ENCODE results near the gene RBM25. TPM values are rescaled to one million over a fixed set of nuclear protein-coding genes. Genes with fewer than 3 reads are reported as not detected.

Gene RBM25
- total and polyA plus RNA-seq, 12 donors: 14.7 to 95.4 (median 48.7) TPM

DNA sequence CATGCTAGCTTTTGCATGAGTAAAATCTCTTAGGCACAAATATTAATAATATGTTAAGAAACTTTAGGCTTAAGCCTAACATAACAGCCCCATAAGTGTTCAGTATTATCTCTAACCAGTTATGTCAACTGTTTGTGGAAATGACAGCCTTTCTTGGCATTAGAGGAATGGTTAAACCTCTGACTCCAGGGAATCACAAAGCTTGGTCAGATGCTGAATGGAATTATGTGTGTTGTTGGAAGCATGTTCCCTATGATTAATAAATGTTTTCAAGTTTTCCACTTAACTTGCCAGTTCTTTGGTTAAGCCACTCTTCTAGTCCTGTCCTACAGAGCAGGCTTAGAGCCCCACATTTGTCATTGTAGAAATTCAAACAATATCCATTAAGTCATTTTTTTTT lies 94.9 kb downstream of the RBM25 start:
- H3K4me3 ChIP-seq: no peak overlapping the region
- H3K9me3 ChIP-seq (replicated peaks in 1 of 3): no peaks in the 10 kb centered on the region
- DNase-seq: no peak
- intact Hi-C loops (cut with DNase I): no loop called here
- TF ChIP-seq, protein P1, sequence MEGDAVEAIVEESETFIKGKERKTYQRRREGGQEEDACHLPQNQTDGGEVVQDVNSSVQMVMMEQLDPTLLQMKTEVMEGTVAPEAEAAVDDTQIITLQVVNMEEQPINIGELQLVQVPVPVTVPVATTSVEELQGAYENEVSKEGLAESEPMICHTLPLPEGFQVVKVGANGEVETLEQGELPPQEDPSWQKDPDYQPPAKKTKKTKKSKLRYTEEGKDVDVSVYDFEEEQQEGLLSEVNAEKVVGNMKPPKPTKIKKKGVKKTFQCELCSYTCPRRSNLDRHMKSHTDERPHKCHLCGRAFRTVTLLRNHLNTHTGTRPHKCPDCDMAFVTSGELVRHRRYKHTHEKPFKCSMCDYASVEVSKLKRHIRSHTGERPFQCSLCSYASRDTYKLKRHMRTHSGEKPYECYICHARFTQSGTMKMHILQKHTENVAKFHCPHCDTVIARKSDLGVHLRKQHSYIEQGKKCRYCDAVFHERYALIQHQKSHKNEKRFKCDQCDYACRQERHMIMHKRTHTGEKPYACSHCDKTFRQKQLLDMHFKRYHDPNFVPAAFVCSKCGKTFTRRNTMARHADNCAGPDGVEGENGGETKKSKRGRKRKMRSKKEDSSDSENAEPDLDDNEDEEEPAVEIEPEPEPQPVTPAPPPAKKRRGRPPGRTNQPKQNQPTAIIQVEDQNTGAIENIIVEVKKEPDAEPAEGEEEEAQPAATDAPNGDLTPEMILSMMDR (IDR thresholded peaks at IDR 0.05): no peak
- TF ChIP-seq POLR2A (IDR thresholded peaks at IDR 0.05): no peak
- H3K27ac ChIP-seq: no peak overlapping the region
- peaks cover 0 to 38% of the 10 kb centered on the region in 2 donors for H3K36me3 ChIP-seq (replicated peaks in 1 of 2)
- no peaks in the 10 kb centered on the region for H3K27me3 ChIP-seq
- H3K4me1 ChIP-seq (replicated peaks in 1 of 2): peaks cover 0 to 5% of the 10 kb centered on the region in 2 donors

DNA sequence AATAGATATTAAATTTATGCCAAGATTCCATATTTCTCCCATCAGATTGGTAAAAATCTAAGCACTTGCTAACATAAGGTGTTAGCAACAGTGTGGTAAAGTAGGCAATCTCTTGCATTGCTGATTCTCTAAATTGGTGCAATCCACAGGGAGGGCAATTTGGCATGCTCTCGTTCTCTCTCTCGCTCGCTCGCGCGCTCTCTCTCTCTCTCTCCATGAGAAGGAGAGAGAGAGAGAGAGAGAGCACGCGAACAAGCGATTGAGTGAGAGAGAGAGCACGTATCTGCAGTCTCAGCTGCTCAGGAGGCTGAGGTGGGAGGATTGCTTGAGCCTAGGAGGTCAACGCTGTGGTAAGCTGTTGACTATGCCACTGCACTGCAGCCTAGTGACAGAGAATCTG lies 103.9 kb downstream of the RBM25 start:
- intact Hi-C loops (cut with DNase I): no loop called here
- Histone ChIP-seq H3K36me3 (replicated peaks in 1 of 2) (peaks cover 0 to 15% of the 10 kb centered on the region in 2 donors), H3K4me3 (no peak overlapping the region), H3K27me3 (no peaks in the 10 kb centered on the region), H3K4me1 (replicated peaks in 1 of 2) (no peaks in the 10 kb centered on the region), H3K27ac (no peak overlapping the region), H3K9me3 (replicated peaks in 1 of 3) (no peaks in the 10 kb centered on the region)
- TF ChIP-seq, protein P1 (IDR thresholded peaks at IDR 0.05): no peak
- no peak for DNase-seq
- WGBS, 4 donors: 91 to 94% (median 93%) methylated on average over 11 of the region's 11 CpGs

DNA sequence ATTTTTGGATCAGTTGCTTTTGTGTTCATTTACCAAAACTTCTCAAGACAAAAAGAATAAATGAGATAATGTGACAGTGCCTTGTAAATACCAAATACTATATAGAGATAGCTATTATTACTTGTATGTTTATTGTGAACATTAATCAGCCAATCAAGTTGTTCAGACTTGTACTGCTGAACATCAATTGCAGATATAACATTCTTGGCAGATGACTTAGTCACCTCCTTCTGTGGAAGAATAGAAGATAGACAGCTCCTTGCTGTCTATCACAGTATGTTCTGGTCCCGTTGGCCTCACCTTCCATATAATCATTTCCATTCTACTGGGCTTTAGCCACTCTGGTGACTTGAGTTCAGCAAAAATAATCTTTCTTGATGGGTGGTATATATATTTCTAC lies 108.1 kb downstream of the RBM25 start:
- Histone ChIP-seq H3K36me3 (replicated peaks in 1 of 2) (peaks cover 0 to 23% of the 10 kb centered on the region in 2 donors), H3K4me3 (no peak overlapping the region), H3K27ac (no peak overlapping the region), H3K27me3 (no peaks in the 10 kb centered on the region), H3K9me3 (replicated peaks in 1 of 3) (no peaks in the 10 kb centered on the region), H3K4me1 (replicated peaks in 1 of 2) (no peaks in the 10 kb centered on the region)
- no peak for DNase-seq
- TF ChIP-seq, protein P1 (IDR thresholded peaks at IDR 0.05): no peak
- TF ChIP-seq POLR2A (IDR thresholded peaks at IDR 0.05): no peak
- WGBS, 4 donors: 90 to 95% (median 93%) methylated on average over 1 of the region's 1 CpG
- intact Hi-C loops (cut with DNase I): no loop called here

DNA sequence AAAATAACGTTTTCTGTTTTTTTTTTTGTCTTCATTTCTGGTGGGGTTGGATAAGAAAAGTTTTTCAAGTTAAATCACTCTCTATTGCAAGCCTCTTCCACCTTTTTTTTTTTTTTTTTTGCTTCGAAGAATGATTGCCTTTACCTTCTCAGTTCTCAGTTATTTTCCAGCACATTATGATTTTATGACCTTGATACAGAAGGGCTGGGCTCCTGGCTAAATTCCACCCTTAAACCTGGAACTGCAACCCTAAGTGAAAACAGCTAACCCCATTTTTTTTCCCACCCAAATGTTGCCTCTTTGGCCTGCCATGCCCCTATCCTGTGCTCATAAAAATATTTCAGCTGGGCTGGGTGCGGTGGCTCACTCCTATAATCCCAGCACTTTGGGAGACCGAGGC lies 109.4 kb downstream of the RBM25 start:
- no peak overlapping the region for H3K27ac ChIP-seq
- H3K4me1 ChIP-seq (replicated peaks in 1 of 2): no peaks in the 10 kb centered on the region
- 65 to 73% (median 67%) methylated on average over 4 of the region's 4 CpGs for whole genome bisulfite sequencing, 4 donors
- H3K9me3 ChIP-seq (replicated peaks in 1 of 3): no peaks in the 10 kb centered on the region
- no peak overlapping the region for H3K4me3 ChIP-seq
- no peak for DNase-seq
- H3K27me3 ChIP-seq: no peaks in the 10 kb centered on the region
- intact Hi-C loops (cut with DNase I): no loop called here
- no peak for TF ChIP-seq POLR2A (IDR thresholded peaks at IDR 0.05)
- TF ChIP-seq, protein P1 (IDR thresholded peaks at IDR 0.05): no peak
- H3K36me3 ChIP-seq (replicated peaks in 1 of 2): peaks cover 0 to 31% of the 10 kb centered on the region in 2 donors

Measured in adrenal gland (tissue), 12 donors.